Right lobe of liver (tissue), 4 donors: ENCODE measurements around the gene SCGB3A1.

Source experiments
- POLR2A ChIP-seq: fragments of 450-650 bp; IDR thresholded peaks from one replicate; pipeline ENCODE4 v1.6.1; 2017; ENCODE audit warnings: antibody characterized with exemption, mild to moderate bottlenecking
- TF ChIP-seq, protein P1 (sequence below), 4 donors: fragments of 200-600 bp in 3 of 4; fragments of 450-650 bp in 1 of 4; IDR thresholded peaks; one replicate each; pipeline versions ENCODE4 v1.5.1 to v1.8.0; 2016 to 2022; ENCODE audit warnings: antibody characterized with exemption in 4 of 4, mild to moderate bottlenecking in 2 of 4
- donor health status: DM: no; HTN: no; CAD: no.
- donor health status: DM: no; HTN: no; CAD: no.
- donor health status: DM: no; HTN: yes; CAD: no.

GRCh38 chr5:180623844-180624243 is 32.5 kb upstream of the SCGB3A1 start:
- TF ChIP-seq, protein P1, sequence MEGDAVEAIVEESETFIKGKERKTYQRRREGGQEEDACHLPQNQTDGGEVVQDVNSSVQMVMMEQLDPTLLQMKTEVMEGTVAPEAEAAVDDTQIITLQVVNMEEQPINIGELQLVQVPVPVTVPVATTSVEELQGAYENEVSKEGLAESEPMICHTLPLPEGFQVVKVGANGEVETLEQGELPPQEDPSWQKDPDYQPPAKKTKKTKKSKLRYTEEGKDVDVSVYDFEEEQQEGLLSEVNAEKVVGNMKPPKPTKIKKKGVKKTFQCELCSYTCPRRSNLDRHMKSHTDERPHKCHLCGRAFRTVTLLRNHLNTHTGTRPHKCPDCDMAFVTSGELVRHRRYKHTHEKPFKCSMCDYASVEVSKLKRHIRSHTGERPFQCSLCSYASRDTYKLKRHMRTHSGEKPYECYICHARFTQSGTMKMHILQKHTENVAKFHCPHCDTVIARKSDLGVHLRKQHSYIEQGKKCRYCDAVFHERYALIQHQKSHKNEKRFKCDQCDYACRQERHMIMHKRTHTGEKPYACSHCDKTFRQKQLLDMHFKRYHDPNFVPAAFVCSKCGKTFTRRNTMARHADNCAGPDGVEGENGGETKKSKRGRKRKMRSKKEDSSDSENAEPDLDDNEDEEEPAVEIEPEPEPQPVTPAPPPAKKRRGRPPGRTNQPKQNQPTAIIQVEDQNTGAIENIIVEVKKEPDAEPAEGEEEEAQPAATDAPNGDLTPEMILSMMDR (IDR thresholded peaks at IDR 0.05) = no peak
- no peak for TF ChIP-seq POLR2A
